DND-41 (cell line): ENCODE results near the gene KRTAP10-9.

Source experiments
- ATAC-seq: fragments of 200-7000 bp; cut with Tn5 transposase; 3 replicates; pipeline ENCODE4 v1.9.1; 2021; ENCODE audit warnings: low read depth; ENCODE audit not compliant: insufficient read depth
- DNase-seq: peaks from one replicate; pipeline ENCODE4 v3.0.0-alpha.2; 2020
- H2AFZ ChIP-seq: 2 replicates; pipeline ENCODE4 v1.6.0; 2012; ENCODE audit warnings: low read depth, low read length
- H3K27ac ChIP-seq: 2 replicates; pipeline ENCODE4 v1.5.1; 2012; ENCODE audit warnings: low read length, inconsistent platforms
- H3K27me3 ChIP-seq: fragments of 200-600 bp; sonication (generic); 2 replicates; pipeline ENCODE4 v1.6.0; 2012; ENCODE audit warnings: low read length, mild to moderate bottlenecking, inconsistent platforms; ENCODE audit not compliant: insufficient read depth, poor library complexity
- H3K36me3 ChIP-seq: 2 replicates; pipeline ENCODE4 v1.5.1; 2012; ENCODE audit warnings: low read length, inconsistent platforms; ENCODE audit not compliant: insufficient read depth
- H3K4me1 ChIP-seq: 2 replicates; pipeline ENCODE4 v1.5.1; 2012; ENCODE audit warnings: mild to moderate bottlenecking, low read length; ENCODE audit not compliant: insufficient read depth
- H3K4me2 ChIP-seq: 2 replicates; pipeline ENCODE4 v1.6.0; 2012; ENCODE audit warnings: mild to moderate bottlenecking, moderate library complexity, low read length, inconsistent platforms; ENCODE audit not compliant: insufficient read depth
- H3K4me3 ChIP-seq, 2 experiments: fragments of 200-600 bp in 1 of 2; shearing (Covaris generic) in 1 of 2; 2 replicates each; pipeline ENCODE4 v1.5.1; 2012 to 2016; ENCODE audit warnings: inconsistent platforms in 2 of 2, low read length in 2 of 2, mild to moderate bottlenecking in 2 of 2, low read depth in 1 of 2, moderate library complexity in 1 of 2
- H3K79me2 ChIP-seq: 2 replicates; pipeline ENCODE4 v1.6.0; 2012; ENCODE audit warnings: low read length, inconsistent platforms; ENCODE audit not compliant: insufficient read depth
- H3K9ac ChIP-seq: 2 replicates; pipeline ENCODE4 v1.6.0; 2012; ENCODE audit warnings: low read depth, mild to moderate bottlenecking, inconsistent platforms, low read length, moderate library complexity
- H3K9me3 ChIP-seq: 2 replicates; pipeline ENCODE4 v1.5.1; 2012; ENCODE audit warnings: low read length, moderate library complexity, mild to moderate bottlenecking, inconsistent platforms; ENCODE audit not compliant: insufficient read depth, severe bottlenecking
- H4K20me1 ChIP-seq: 2 replicates; pipeline ENCODE4 v1.6.0; 2012; ENCODE audit warnings: low read length; ENCODE audit not compliant: insufficient read depth
- CTCF ChIP-seq: IDR thresholded peaks from 2 replicates; pipeline ENCODE4 v1.5.1; 2012; ENCODE audit warnings: borderline replicate concordance, low read length, moderate library complexity, mild to moderate bottlenecking; ENCODE audit not compliant: poor library complexity, severe bottlenecking; ENCODE audit errors: extremely low read depth
- EZH2 ChIP-seq: IDR thresholded peaks from 3 replicates; pipeline ENCODE4 v1.6.1; 2012; ENCODE audit warnings: borderline replicate concordance, low read depth, mild to moderate bottlenecking, moderate library complexity, low read length, inconsistent platforms; ENCODE audit not compliant: severe bottlenecking

The KRTAP10-9 gene

GRCh38 chr21:44614161-44614631 lies 12.7 kb upstream of the KRTAP10-9 start:
- H3K4me2 ChIP-seq, result no peak overlapping the region
- DNase-seq, result no peak
- peaks cover 21% of the 10 kb centered on the region for H3K9me3 ChIP-seq

GRCh38 chr21:44614961-44615391 lies 11.9 kb upstream of the KRTAP10-9 start:
- Histone ChIP-seq H3K27me3 (no peaks in the 10 kb centered on the region), H3K4me2 (no peak overlapping the region), H3K4me3 (no peak overlapping the region), H3K27ac (no peak overlapping the region), H4K20me1 (no peaks in the 10 kb centered on the region), H3K4me1 (no peaks in the 10 kb centered on the region), H3K9ac (no peak overlapping the region), H3K79me2 (no peaks in the 10 kb centered on the region), H2AFZ (no peak overlapping the region), H3K9me3 (peaks cover 24% of the 10 kb centered on the region), H3K36me3 (no peaks in the 10 kb centered on the region)
- TF ChIP-seq EZH2, result no peak
- DNase-seq, result no peak
- ATAC-seq, result no peak

More at GRCh38 chr21:44614161-44614631, 12.7 kb upstream of the KRTAP10-9 start:
- H3K4me3 ChIP-seq, result no peak overlapping the region
- H2AFZ ChIP-seq, result no peak overlapping the region
- no peaks in the 10 kb centered on the region for H3K36me3 ChIP-seq
- H3K4me1 ChIP-seq, result no peaks in the 10 kb centered on the region
- no peaks in the 10 kb centered on the region for H3K79me2 ChIP-seq
- TF ChIP-seq CTCF (no peak), EZH2 (no peak)
- H3K27ac ChIP-seq, result no peak overlapping the region
- H3K9ac ChIP-seq, result no peak overlapping the region
- H4K20me1 ChIP-seq, result no peaks in the 10 kb centered on the region
- H3K27me3 ChIP-seq, result no peaks in the 10 kb centered on the region
- no peak for ATAC-seq

GRCh38 chr21:44615466-44615865 lies 11.4 kb upstream of the KRTAP10-9 start:
- no peak overlapping the region for H3K4me3 ChIP-seq
- no peak overlapping the region for H3K27ac ChIP-seq
- no peak overlapping the region for H3K9ac ChIP-seq
- no peak for TF ChIP-seq EZH2
- no peak for TF ChIP-seq CTCF
- H3K4me1 ChIP-seq, result no peaks in the 10 kb centered on the region
- no peak overlapping the region for H3K4me2 ChIP-seq
- H3K36me3 ChIP-seq, result no peaks in the 10 kb centered on the region
- DNase-seq (no peak), ATAC-seq (no peak)
- H3K9me3 ChIP-seq, result peaks cover 24% of the 10 kb centered on the region
- no peaks in the 10 kb centered on the region for H3K79me2 ChIP-seq
- no peaks in the 10 kb centered on the region for H3K27me3 ChIP-seq
- no peaks in the 10 kb centered on the region for H4K20me1 ChIP-seq
- H2AFZ ChIP-seq, result no peak overlapping the region

- Histone ChIP-seq H3K4me1 (no peaks in the 10 kb centered on the region), H3K4me2 (no peak overlapping the region), H3K4me3 (no peak overlapping the region), H3K36me3 (no peaks in the 10 kb centered on the region), H3K9me3 (peaks cover 24% of the 10 kb centered on the region), H2AFZ (no peak overlapping the region), H4K20me1 (no peaks in the 10 kb centered on the region), H3K9ac (no peak overlapping the region), H3K27ac (no peak overlapping the region), H3K79me2 (no peaks in the 10 kb centered on the region), H3K27me3 (no peaks in the 10 kb centered on the region)
- no peak for ATAC-seq
- TF ChIP-seq EZH2 (no peak), CTCF (no peak)
- DNase-seq, result no peak
Observed at GRCh38 chr21:44615911-44616590, 10.8 kb upstream of the KRTAP10-9 start.
